ACC112 (cell line): ENCODE data around the gene BMAL2.

Experiments used
- H2AFZ ChIP-seq: fragments of 200-600 bp; sonication (generic); one replicate; pipeline ENCODE4 v1.6.0; 2017; ENCODE audit warnings: antibody characterized with exemption, low read length; ENCODE audit not compliant: unreplicated experiment
- H3K27ac ChIP-seq: fragments of 200-600 bp; sonication (generic); 2 replicates; pipeline ENCODE4 v1.5.1; 2014; ENCODE audit warnings: low read depth, mild to moderate bottlenecking, antibody characterized with exemption, low read length, moderate library complexity
- H3K27me3 ChIP-seq: fragments of 200-600 bp; sonication (generic); 2 replicates; pipeline ENCODE4 v1.6.1; 2014; ENCODE audit warnings: mild to moderate bottlenecking, antibody characterized with exemption, low read length, moderate library complexity, mixed read lengths; ENCODE audit not compliant: insufficient read depth
- H3K36me3 ChIP-seq: fragments of 200-600 bp; sonication (generic); 2 replicates; pipeline ENCODE4 v1.6.1; 2016; ENCODE audit warnings: mild to moderate bottlenecking, antibody characterized with exemption, low read length, moderate library complexity, mixed read lengths; ENCODE audit not compliant: insufficient read depth
- H3K4me1 ChIP-seq: fragments of 200-600 bp; sonication (generic); one replicate; pipeline ENCODE4 v1.6.1; 2016; ENCODE audit warnings: low read length, mixed read lengths; ENCODE audit not compliant: insufficient read depth, unreplicated experiment, control insufficient read depth
- H3K4me3 ChIP-seq: fragments of 200-600 bp; sonication (generic); 2 replicates; pipeline ENCODE4 v1.5.1; 2014; ENCODE audit warnings: mild to moderate bottlenecking, low read depth, low read length
- H3K79me2 ChIP-seq: fragments of 200-600 bp; sonication (generic); one replicate; pipeline ENCODE4 v1.6.0; 2016; ENCODE audit warnings: low read length; ENCODE audit not compliant: control insufficient read depth, unreplicated experiment, insufficient read depth

The BMAL2 gene

DNA sequence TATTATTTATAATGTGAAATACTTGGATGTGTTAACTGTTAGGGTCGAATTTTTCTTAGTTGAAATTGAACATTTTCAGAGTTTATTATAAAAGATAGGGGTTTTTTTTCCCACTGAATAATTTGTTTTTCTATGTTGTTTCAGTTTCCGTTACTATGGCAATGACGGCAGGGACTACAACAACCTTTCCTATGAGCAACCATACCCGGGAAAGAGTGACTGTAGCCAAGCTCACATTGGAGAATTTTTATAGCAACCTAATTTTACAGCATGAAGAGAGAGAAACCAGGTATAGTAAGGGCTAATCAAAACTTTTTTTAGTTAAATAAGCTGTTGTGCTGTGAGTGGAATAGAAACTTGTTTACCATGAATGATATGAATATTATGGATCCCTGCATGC is 35.1 kb upstream of the BMAL2 start:
- no peak overlapping the region for H3K4me3 ChIP-seq
- H3K27ac ChIP-seq, result no peak overlapping the region
- H3K4me1 ChIP-seq, result peaks cover 8% of the 10 kb centered on the region
- H3K79me2 ChIP-seq, result peaks cover 4% of the 10 kb centered on the region
- 0 out of 2 replicates have a peak, but pooled peaks cover 9% of the 10 kb centered on the region for H3K36me3 ChIP-seq
- H2AFZ ChIP-seq, result no peak overlapping the region
- H3K27me3 ChIP-seq, result no peaks in the 10 kb centered on the region

DNA sequence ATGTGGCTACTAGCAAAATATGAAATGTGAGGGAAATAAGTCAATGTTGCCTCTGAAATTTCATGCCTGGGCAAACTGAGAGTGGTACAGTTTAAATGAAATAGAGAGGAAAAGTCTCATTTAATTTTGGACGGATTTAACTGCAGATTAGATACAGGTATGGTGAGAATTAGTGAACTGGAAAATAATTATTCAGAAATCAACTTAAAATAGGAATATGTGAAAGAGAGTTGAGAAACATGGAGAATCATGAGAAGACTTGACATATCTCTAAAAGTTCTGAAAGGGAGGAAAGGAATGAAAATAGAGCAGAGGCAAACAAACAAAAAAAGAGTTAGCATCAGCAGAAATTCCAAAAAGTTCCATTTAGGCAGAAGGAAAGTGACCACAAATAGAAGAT is 33.5 kb upstream of the BMAL2 start:
- H2AFZ ChIP-seq, result no peak overlapping the region
- H3K79me2 ChIP-seq, result peaks cover 4% of the 10 kb centered on the region
- H3K4me1 ChIP-seq, result peaks cover 5% of the 10 kb centered on the region
- 0 out of 2 replicates have a peak, but pooled peaks cover 9% of the 10 kb centered on the region for H3K36me3 ChIP-seq
- H3K27me3 ChIP-seq, result no peaks in the 10 kb centered on the region
- no peak overlapping the region for H3K27ac ChIP-seq
- no peak overlapping the region for H3K4me3 ChIP-seq

DNA sequence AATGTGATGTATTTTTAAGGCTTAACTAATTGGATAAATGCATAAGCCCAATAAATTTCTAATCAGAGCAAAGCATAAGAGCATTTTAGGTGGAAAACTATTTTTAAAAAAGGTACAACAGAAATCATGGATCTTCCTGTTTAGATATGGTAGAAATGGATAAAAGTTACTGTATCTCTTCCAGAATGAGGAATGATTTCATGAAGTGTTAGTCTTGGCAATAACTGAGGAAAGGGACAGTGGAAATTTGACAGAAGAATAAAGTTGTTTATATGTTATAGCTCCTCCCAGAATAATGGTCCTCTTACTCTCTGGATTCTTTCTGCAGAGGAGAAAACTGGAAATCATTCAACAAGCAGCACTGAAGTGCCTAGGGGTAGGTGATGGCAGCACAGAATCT is 32.4 kb upstream of the BMAL2 start:
- 0 out of 2 replicates have a peak, but pooled peaks cover 9% of the 10 kb centered on the region for H3K36me3 ChIP-seq
- no peak overlapping the region for H3K4me3 ChIP-seq
- H3K79me2 ChIP-seq, result peaks cover 3% of the 10 kb centered on the region
- no peak overlapping the region for H2AFZ ChIP-seq
- H3K27ac ChIP-seq, result no peak overlapping the region
- peaks cover 5% of the 10 kb centered on the region for H3K4me1 ChIP-seq
- H3K27me3 ChIP-seq, result no peaks in the 10 kb centered on the region

DNA sequence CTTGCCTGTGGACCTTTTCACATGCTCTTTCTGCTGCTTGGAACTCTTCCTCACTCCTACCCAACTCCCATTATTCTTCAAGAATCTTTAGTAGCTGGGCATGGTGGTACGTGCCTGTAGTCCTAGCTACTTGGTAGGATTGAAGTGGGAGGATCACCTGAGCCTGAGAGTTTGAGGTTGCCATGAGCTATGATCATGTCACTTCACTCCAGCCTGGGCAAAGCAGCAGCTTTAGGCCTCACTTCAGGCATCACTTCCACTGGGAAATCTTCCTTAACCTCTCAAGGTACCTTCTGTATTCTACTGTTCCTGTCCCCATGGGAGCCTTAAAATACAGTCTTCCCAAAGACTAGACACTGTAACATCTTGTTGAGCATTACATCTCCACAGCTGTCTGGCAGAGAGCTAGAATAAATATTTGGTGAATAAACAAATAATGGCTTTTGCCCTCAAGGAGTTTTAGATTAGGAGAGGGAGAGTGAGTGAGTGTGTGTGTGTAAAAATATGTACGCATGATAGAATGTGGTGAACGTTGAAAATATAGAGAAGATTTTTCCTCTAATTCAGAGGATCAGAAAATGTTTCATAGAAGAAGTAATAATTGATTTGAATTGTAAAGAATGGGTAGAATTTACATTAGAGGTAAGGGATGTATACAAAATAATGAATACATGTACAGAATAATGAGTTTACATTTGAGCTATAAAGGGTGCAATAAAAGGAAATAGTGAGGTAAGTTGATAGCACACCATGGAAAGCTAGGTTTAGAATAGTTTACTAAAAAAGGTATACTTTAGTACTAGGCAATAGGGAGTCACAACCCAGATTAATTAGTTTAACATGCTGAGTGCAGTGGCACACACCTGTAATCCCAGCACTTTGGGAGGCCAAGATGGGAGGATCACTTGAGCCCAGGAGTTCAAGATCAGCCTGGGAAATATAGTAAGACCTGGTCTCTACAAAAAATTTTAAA is 29.2 kb upstream of the BMAL2 start:
- no peaks in the 10 kb centered on the region for H3K27me3 ChIP-seq
- H2AFZ ChIP-seq, result no peak overlapping the region
- no peak overlapping the region for H3K27ac ChIP-seq
- 0 out of 2 replicates have a peak, but pooled peaks cover 6% of the 10 kb centered on the region for H3K36me3 ChIP-seq
- peaks cover 5% of the 10 kb centered on the region for H3K4me1 ChIP-seq
- H3K79me2 ChIP-seq, result no peaks in the 10 kb centered on the region
- H3K4me3 ChIP-seq, result no peak overlapping the region

DNA sequence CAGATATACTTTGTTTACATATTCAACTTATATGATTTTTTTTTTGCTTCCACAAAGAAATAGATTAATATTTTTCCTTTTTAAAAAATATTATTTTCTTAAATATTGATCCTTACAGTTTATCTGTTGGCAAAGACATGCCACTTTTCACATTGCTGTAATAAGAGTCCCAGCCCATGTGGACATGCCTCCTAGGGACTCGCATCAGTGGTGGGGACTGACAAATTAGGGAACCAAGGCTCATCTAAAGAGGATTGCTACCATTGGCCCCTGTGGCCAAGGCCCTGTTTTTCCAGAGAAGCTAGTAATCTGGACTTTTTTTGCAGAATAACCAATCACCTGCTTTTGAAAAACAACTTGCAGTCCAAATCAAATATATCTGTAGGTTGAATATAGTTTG is 27.8 kb upstream of the BMAL2 start:
- H3K79me2 ChIP-seq, result no peaks in the 10 kb centered on the region
- H3K36me3 ChIP-seq, result peaks cover 9% of the 10 kb centered on the region
- no peak overlapping the region for H2AFZ ChIP-seq
- no peak overlapping the region for H3K27ac ChIP-seq
- peaks cover 5% of the 10 kb centered on the region for H3K4me1 ChIP-seq
- H3K4me3 ChIP-seq, result no peak overlapping the region
- no peaks in the 10 kb centered on the region for H3K27me3 ChIP-seq

DNA sequence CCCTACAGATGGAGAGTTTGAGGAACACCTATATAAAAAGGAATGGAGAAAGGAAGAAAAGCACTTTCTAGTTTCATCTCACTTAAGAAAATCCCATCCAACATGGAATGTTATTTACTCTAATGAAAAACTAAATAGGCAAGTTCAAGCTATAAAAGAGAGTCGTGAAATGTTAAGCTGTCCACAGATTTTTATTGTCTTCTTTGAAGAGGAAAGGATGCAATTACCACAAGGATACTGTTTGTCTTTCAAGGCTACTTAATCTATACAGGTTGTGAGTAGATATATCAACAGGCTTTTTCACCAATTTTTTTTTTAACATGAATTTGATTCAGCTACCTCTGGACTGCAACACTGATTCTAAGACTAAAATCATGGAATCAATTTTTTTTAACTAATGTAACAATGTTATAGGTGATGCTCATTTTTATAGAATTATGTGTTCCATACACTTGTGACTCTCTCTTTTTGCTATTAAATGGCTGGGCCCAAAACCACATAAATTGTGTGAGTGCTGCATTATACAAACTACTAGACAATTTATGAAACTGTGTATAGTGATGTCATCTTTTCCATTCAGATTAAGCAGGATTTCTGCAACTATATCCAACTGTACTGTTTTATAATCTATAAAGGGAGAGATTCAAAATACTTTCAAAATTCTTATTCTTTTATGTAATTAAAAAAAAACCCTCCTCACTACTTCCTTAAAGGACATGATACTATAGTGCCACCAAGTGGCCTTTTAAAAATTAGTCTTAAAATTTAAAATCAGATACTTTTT is 26.8 kb upstream of the BMAL2 start:
- Histone ChIP-seq H3K4me1 (peaks cover 5% of the 10 kb centered on the region), H2AFZ (no peak overlapping the region), H3K27ac (no peak overlapping the region), H3K4me3 (no peak overlapping the region), H3K27me3 (no peaks in the 10 kb centered on the region), H3K36me3 (peaks cover 11% of the 10 kb centered on the region), H3K79me2 (no peaks in the 10 kb centered on the region)

DNA sequence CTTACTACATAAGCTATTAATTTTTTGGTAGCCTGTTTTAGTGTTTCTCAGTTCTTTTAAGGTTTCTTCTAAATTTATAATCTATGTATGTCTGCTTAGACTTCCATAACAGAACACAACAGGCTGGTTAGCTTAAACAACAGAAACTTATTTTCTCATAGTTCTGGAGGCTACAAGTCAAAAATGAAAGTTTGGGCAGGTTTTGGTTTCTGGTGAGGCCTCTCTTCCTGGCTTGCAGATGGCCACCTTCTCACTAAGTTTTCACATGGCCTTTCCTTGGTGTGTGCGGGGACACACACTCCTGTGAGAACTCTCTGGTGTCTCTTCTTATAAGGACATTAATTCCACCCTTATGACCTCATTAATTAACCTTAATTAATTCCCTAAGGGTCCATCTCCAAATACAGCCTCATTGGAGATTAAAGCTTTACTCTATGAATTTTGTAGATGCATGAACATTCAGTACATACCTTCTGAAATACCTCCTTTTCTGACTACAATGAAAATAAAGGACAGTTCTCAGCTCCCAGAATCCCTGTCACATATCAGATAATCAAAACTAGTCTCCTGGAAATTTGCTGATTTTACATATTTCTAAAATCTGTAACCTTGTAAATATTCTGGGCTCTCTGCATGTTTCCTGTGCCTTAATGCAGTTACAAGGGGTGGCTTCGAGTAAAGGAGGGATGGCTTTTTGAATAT is 23.2 kb upstream of the BMAL2 start:
- H3K4me1 ChIP-seq, result no peaks in the 10 kb centered on the region
- peaks cover 11% of the 10 kb centered on the region for H3K36me3 ChIP-seq
- no peaks in the 10 kb centered on the region for H3K27me3 ChIP-seq
- H3K4me3 ChIP-seq, result no peak overlapping the region
- H3K27ac ChIP-seq, result no peak overlapping the region
- H2AFZ ChIP-seq, result no peak overlapping the region
- H3K79me2 ChIP-seq, result no peaks in the 10 kb centered on the region

DNA sequence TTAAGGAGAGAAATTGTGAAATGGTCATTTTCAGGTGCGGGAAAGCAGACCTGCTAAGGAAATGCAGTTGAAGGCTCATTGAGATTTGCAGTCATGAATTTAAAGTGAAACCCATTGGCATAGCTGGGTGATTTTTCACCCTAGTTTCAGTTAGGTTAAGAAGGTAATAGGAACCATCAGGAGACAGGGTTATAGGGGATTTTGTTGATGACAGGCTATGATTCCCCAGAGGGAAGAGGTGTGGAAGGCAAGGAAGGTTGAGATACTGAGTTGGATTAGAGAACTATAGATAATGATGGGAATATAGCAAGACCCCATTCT is 22.7 kb upstream of the BMAL2 start:
- no peak overlapping the region for H2AFZ ChIP-seq
- no peak overlapping the region for H3K27ac ChIP-seq
- H3K4me3 ChIP-seq, result no peak overlapping the region

DNA sequence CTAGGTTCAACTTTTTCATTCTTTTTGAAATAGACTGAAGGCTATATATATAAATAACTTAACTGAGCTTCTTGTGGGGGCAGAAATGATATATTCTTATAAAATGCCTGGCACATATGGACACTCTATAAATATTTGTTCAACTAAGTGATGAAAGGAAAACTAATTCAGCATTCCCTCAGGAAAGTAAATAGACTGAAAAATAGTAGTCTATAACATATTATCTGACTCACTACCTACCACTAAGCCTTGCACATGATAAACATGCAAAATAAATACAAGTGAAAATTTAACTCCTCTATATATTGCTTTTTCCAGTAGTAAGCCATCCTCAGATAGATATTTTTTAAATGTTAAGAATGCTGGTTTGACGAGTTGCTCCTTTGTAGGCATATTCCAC is 15.7 kb upstream of the BMAL2 start:
- Histone ChIP-seq H3K79me2 (no peaks in the 10 kb centered on the region), H3K27me3 (no peaks in the 10 kb centered on the region), H3K4me1 (peaks cover 10% of the 10 kb centered on the region), H3K27ac (no peak overlapping the region), H2AFZ (no peak overlapping the region), H3K4me3 (no peak overlapping the region), H3K36me3 (0 out of 2 replicates have a peak, but pooled peaks cover under 1% of the 10 kb centered on the region)

More for the DNA sequence above, 22.7 kb upstream of the BMAL2 start:
- Histone ChIP-seq H3K27me3 (no peaks in the 10 kb centered on the region), H3K4me1 (no peaks in the 10 kb centered on the region), H3K36me3 (peaks cover 11% of the 10 kb centered on the region), H3K79me2 (no peaks in the 10 kb centered on the region)

DNA sequence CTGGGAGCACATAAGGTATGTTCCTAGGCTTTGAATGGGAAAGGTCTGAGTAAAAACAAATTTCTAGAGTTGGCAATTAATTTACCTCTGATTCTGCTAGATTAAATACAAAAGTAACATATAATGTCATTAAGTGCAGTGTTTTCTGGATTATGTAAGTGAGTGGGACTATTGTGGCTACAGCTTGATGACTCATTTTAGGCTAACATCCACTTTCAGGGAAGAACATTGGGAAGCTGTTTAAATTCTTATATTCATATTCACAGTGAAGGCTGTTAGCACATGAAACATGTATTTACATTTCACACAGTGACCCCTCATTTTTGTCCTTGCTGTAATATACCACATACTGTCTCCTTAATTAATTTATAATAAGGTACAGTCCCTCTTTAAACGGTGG is 13.2 kb upstream of the BMAL2 start:
- H3K36me3 ChIP-seq, result 0 out of 2 replicates have a peak, but pooled peaks cover 4% of the 10 kb centered on the region
- H3K79me2 ChIP-seq, result no peaks in the 10 kb centered on the region
- no peak overlapping the region for H3K4me3 ChIP-seq
- H2AFZ ChIP-seq, result no peak overlapping the region
- H3K27me3 ChIP-seq, result no peaks in the 10 kb centered on the region
- H3K27ac ChIP-seq, result peak overlapping the region; percentile 9; the same call in 1 of the 2 replicates
- H3K4me1 ChIP-seq, result peaks cover 10% of the 10 kb centered on the region
